ENCODE measurements around the gene PTOV1.

GRCh38 chr19:49818649-49819370, 32.1 kb upstream of the PTOV1 start:
- TF ChIP-seq, protein P1, sequence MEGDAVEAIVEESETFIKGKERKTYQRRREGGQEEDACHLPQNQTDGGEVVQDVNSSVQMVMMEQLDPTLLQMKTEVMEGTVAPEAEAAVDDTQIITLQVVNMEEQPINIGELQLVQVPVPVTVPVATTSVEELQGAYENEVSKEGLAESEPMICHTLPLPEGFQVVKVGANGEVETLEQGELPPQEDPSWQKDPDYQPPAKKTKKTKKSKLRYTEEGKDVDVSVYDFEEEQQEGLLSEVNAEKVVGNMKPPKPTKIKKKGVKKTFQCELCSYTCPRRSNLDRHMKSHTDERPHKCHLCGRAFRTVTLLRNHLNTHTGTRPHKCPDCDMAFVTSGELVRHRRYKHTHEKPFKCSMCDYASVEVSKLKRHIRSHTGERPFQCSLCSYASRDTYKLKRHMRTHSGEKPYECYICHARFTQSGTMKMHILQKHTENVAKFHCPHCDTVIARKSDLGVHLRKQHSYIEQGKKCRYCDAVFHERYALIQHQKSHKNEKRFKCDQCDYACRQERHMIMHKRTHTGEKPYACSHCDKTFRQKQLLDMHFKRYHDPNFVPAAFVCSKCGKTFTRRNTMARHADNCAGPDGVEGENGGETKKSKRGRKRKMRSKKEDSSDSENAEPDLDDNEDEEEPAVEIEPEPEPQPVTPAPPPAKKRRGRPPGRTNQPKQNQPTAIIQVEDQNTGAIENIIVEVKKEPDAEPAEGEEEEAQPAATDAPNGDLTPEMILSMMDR (IDR thresholded peaks at IDR 0.05), result no peak
- TF ChIP-seq POLR2A (IDR thresholded peaks at IDR 0.05), result no peak
